Adrenal gland (tissue), 12 donors: Measurements from ENCODE around the gene EXOC3L4. TPM values are rescaled to one million over a fixed set of nuclear protein-coding genes. Genes with fewer than 3 reads are reported as not detected.
"Not testable (repeated sequence)": the region's sequence is repeated elsewhere in the genome, so short reads cannot be mapped to it uniquely, and the experiment has no call there.

Experiments used
- DNase-seq, 7 donors: peaks; one replicate each; pipeline ENCODE4 v3.0.0-alpha.2; 2019 to 2020
- H3K27ac ChIP-seq, 5 donors: fragments of 200-600 bp; sonication (generic) in 4 of 5; 1 replicate in 3 of 5; 2 replicates in 2 of 5; pipeline versions ENCODE4 v1.5.1 to v1.8.0; 2016 to 2020; ENCODE audit warnings: mild to moderate bottlenecking in 1 of 5
- H3K27me3 ChIP-seq: fragments of 200-600 bp; 2 replicates; pipeline ENCODE4 v1.8.0; 2021
- H3K36me3 ChIP-seq, 2 donors: fragments of 200-600 bp; replicated peaks in 1 of 2; 1 replicate in 1 of 2; 2 replicates in 1 of 2; pipeline versions ENCODE4 v1.5.1 to v1.8.0; 2018 to 2022
- H3K4me1 ChIP-seq, 2 donors: fragments of 200-600 bp; replicated peaks in 1 of 2; 1 replicate in 1 of 2; 2 replicates in 1 of 2; pipeline versions ENCODE4 v1.5.1 to v1.8.0; 2018 to 2021
- H3K4me3 ChIP-seq, 4 donors: fragments of 200-600 bp; sonication (generic) in 3 of 4; one replicate each; pipeline ENCODE4 v1.5.1; 2016 to 2018
- H3K9me3 ChIP-seq, 3 donors: fragments of 200-600 bp; sonication (generic) in 1 of 3; replicated peaks in 1 of 3; 1 replicate in 2 of 3; 2 replicates in 1 of 3; pipeline versions ENCODE4 v1.5.1 to v1.8.0; 2016 to 2021
- CTCF ChIP-seq, 6 experiments: fragments of 450-650 bp in 4 of 6; fragments of 200-600 bp in 2 of 6; sonication (generic) in 1 of 6; IDR thresholded peaks; 1 replicate in 5 of 6; 2 replicates in 1 of 6; pipeline versions ENCODE4 v1.5.1 to v1.8.0; 2016 to 2021; ENCODE audit warnings: antibody characterized with exemption in 6 of 6, mild to moderate bottlenecking in 2 of 6, moderate library complexity in 1 of 6
- POLR2A ChIP-seq, 2 donors: fragments of 450-650 bp; IDR thresholded peaks; one replicate each; pipeline ENCODE4 v1.6.1; 2017; ENCODE audit warnings: antibody characterized with exemption in 2 of 2, mild to moderate bottlenecking in 2 of 2, moderate library complexity in 1 of 2
- WGBS, 4 donors: extraction: QIAGEN DNeasy Blood & Tissue Kit in 2 of 4; methylation state at CpG; one replicate each; pipeline versions ENCODE4 v1.1.5 to v1.1.7; 2013 to 2017; 5-methylcytosine and 5-hydroxymethylcytosine counted together
- intact Hi-C, 2 donors: fragments of 100-400 bp; cut with DNase I; formaldehyde crosslinking; loops; one replicate each; pipeline versions ENCODE4 v1.14.1 to v1.15.0; 2022 to 2023
- polyA plus RNA-seq, 3 donors: library from polyadenylated mRNA; stranded (reverse); fragments of 200-250 nt in 2 of 3; fragments of 350-450 nt in 1 of 3; fragmentation: Illumina TruSeq in 1 of 3; extraction: RNeasy Lipid Tissue Mini Kit (QIAGEN cat#74804) in 1 of 3; gene quantifications; one replicate each; pipeline ENCODE4 v1.2.3, GENCODE V29; 2013 to 2014
- total RNA-seq, 9 donors: library from RNA; depleted of rRNA in 4 of 9; stranded (reverse); fragments of >200 nt in 4 of 9; fragments of 120-200 nt in 1 of 9; fragmentation: NEBNext Ultra II Directional in 1 of 9; extraction: Animal tissue kit (Norgen Biotek cat#: 25700) in 1 of 9; gene quantifications; one replicate each; pipeline versions ENCODE4 v1.1.0 to v1.2.4, GENCODE V29; 2013 to 2023
- donor health status: healthy with polysubstance abuse.
- donor health status: Bipolar disorder and iron deficiency.
- donor health status: DM: yes; HTN: yes; CAD: no.
- donor health status: DM: no; HTN: no; CAD: no.
- donor health status: DM: no; HTN: no; CAD: no.
- donor health status: DM: yes; HTN: yes; CAD: no.

Gene EXOC3L4
- total and polyA plus RNA-seq, 12 donors: 0.12 to 4.3 (median 1.6) TPM; not detected in 1

GRCh38 chr14:103118663-103119404 is 24.3 kb downstream of the EXOC3L4 start:
- WGBS, 4 donors: 67 to 73% (median 69%) methylated on average over 7 to 9 of the region's 9 CpGs
- intact Hi-C loops: no loop called here
- TF ChIP-seq POLR2A (IDR thresholded peaks at IDR 0.05) (no peak), CTCF (IDR thresholded peaks at IDR 0.05) (no peak)
- H3K9me3 ChIP-seq: no peaks in the 10 kb centered on the region
- H3K4me3 ChIP-seq: no peak overlapping the region
- peaks cover 11 to 36% of the 10 kb centered on the region in 2 donors for H3K4me1 ChIP-seq
- no peaks in the 10 kb centered on the region for H3K36me3 ChIP-seq
- no peaks in the 10 kb centered on the region for H3K27me3 ChIP-seq
- H3K27ac ChIP-seq: peak overlapping the region; percentile 41 to 98 (median 68)
- DNase-seq: peak; percentile 64 to 87 (median 76)

GRCh38 chr14:103119527-103119926 is 25.0 kb downstream of the EXOC3L4 start:
- H3K27me3 ChIP-seq, H3K9me3 ChIP-seq, H3K4me3 ChIP-seq, intact Hi-C loops, DNase-seq, H3K36me3 ChIP-seq: not testable (repeated sequence)
- WGBS, 4 donors: 83 to 91% (median 87%) methylated on average over 8 of the region's 8 CpGs
- H3K4me1 ChIP-seq: peaks cover 11 to 41% of the 10 kb centered on the region in 2 donors
- peak overlapping the region in 2 of 5 donors; percentile 87 to 98 for H3K27ac ChIP-seq

- no peak for TF ChIP-seq POLR2A (IDR thresholded peaks at IDR 0.05)
- no peak for TF ChIP-seq CTCF (IDR thresholded peaks at IDR 0.05)
- no peaks in the 10 kb centered on the region for H3K27me3 ChIP-seq
- intact Hi-C loops: no loop called here
- WGBS, 4 donors: 19 to 39% (median 32%) methylated on average over 15 to 18 of the region's 18 CpGs
- H3K4me1 ChIP-seq: peaks cover 11 to 56% of the 10 kb centered on the region in 2 donors
- peak overlapping the region in 1 of 4 donors; percentile 89 for H3K4me3 ChIP-seq
- H3K27ac ChIP-seq: peak overlapping the region; percentile 71 to 98 (median 87)
- no peaks in the 10 kb centered on the region for H3K9me3 ChIP-seq
- peak; percentile 48 to 84 (median 66) for DNase-seq
- no peaks in the 10 kb centered on the region for H3K36me3 ChIP-seq
Measured at GRCh38 chr14:103121121-103121845, 26.8 kb downstream of the EXOC3L4 start.

GRCh38 chr14:103121846-103122584 is 27.5 kb downstream of the EXOC3L4 start:
- no peaks in the 10 kb centered on the region for H3K9me3 ChIP-seq
- peak overlapping the region in 1 of 4 donors; percentile 89 for H3K4me3 ChIP-seq
- peak overlapping the region; percentile 77 to 98 (median 87) for H3K27ac ChIP-seq
- 16 to 26% (median 20%) methylated on average over 14 to 23 of the region's 23 CpGs for WGBS, 4 donors
- peak; percentile 72 to 94 (median 82) for DNase-seq
- no peaks in the 10 kb centered on the region for H3K36me3 ChIP-seq
- TF ChIP-seq CTCF (IDR thresholded peaks at IDR 0.05): no peak
- no peaks in the 10 kb centered on the region for H3K27me3 ChIP-seq
- intact Hi-C loops: no loop called here
- H3K4me1 ChIP-seq: peaks cover 16 to 61% of the 10 kb centered on the region in 2 donors
